Esophagus muscularis mucosa (tissue), 2 donors: Measurements from ENCODE around the gene GLE1.

Source experiments
- POLR2A ChIP-seq: fragments of 450-650 bp; IDR thresholded peaks from one replicate; pipeline ENCODE4 v1.6.1; 2017; ENCODE audit warnings: antibody characterized with exemption, moderate library complexity, mild to moderate bottlenecking, low read depth
- POLR2AphosphoS5 ChIP-seq, 2 donors: sonication (generic); formaldehyde crosslinking; IDR thresholded peaks; one replicate each; pipeline ENCODE4 v1.6.1; 2017; ENCODE audit warnings: antibody characterized with exemption in 2 of 2

- TF ChIP-seq POLR2A = no peak
- TF ChIP-seq POLR2AphosphoS5 (IDR thresholded peaks at IDR 0.05) = no peak
Observed at GRCh38 chr9:128484686-128485413, 19.7 kb upstream of the GLE1 start.
